Measurements from ENCODE around the gene DIS3L2.
A peak's percentile ranks its signal among the peaks of the same experiment; 100 is the strongest.

The DIS3L2 gene

GRCh38 chr2:232281858-232282507, 320.5 kb downstream of the DIS3L2 start:
- no peak for DNase-seq

- no peak for DNase-seq
These were observed 321.1 kb downstream of the DIS3L2 start for GRCh38 chr2:232282508-232283055.

GRCh38 chr2:232286001-232286868, 324.7 kb downstream of the DIS3L2 start:
- no peak for DNase-seq

DNA sequence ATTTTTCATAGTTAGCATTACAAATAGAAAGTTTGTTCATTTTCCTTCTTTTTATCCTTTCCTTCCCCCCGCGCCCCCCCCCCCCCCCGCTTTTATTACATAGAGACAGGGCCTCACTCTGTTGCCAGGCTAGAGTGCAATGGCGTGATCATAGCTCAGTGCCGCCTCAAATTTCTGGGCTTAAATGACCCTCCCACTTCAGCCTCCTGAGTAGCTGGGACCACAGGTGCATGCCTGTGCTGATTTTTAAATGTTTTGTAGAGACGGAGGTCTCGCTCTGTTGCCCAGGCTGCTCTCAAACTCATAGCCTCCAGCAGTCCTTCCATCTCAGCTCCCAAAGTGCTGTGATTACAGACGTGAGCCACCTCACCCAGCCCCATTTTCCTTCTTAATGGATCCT, 325.8 kb downstream of the DIS3L2 start:
- no peak for DNase-seq

- no peak for DNase-seq
These were observed 327.0 kb downstream of the DIS3L2 start for GRCh38 chr2:232288489-232289030.

DNA sequence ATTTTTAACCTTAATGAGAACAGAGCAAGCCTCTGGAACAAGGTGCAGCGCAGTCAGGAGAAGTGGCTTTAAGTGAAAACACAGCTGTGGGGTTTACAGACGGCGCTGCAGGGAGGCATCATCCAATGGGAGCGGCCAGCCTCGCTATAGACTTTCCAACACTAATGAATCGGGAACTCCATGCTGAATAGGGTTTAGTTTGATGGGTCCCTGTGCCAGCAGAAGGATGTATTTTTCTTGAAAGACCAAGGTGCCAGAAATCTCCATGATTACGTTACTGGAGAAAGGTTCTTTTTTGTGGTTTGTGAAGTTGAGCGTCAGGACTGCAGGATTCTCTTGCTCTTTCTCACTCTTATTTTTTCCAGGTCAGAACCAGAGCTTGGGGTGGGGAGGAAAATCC, 329.2 kb downstream of the DIS3L2 start:
- no peak for DNase-seq

DNA sequence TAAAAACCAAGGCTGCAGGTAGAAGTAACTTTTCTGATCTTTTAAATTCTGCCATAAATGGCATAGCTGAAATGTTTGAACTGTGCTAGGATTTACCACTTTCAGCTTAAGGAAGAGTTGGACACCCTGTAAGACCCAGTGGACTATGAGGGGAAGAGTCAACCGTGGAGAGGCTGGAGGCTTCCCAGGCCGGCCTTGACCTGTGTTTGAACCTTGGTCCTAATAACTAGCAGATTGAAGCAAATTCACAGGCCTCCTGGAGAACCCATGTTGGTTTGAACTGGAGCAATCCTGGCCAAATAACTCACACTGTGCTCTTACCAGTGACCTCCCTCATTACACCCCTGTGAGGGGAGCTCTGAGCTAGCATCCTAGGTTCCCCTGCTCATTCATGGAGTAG, 329.8 kb downstream of the DIS3L2 start:
- no peak for DNase-seq

DNA sequence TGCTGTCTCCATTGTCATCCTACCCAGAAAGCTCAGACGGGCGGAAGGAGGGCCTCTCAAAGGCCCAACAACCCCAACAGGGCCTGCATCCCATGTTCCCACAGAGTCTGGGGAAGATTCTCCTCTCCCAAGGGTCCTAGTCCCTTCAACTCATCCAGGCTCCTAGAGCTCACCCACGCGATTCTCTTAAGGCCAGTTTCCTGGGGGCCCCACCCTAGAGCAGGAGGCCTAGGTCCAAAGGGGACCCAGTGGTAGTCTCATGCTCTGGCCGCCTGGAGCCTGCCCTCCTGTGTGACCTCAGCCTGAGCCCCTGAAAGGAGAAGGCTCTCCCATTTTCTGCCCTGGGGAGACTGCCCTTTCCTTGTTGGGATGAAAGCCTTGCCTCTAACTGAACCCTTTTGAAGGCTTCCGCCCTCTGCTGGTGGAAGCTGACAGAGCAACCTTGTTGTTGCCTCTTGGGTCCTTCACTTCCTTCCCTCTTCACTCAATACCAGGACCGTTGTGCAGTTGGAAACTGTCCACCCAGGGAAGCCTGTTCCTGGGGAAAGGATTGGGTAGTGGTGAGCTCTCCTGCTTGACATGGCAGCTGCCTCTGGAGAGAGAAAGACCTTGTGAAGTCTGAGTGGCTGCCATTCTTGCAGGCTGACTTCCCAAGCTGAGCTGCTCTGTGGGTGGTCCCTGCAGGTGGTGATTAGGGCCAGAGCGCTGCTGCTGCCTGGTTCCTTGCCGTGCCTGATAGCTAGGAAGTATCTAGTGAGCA, 331.1 kb downstream of the DIS3L2 start:
- peak; percentile 57 to 61 for DNase-seq

- no peak for DNase-seq
These were observed 331.7 kb downstream of the DIS3L2 start for GRCh38 chr2:232293191-232293590.

- DNase-seq, result no peak
These were observed 334.5 kb downstream of the DIS3L2 start for GRCh38 chr2:232295971-232296370.

GRCh38 chr2:232296776-232297525, 335.4 kb downstream of the DIS3L2 start:
- DNase-seq, result no peak

GRCh38 chr2:232299084-232299483, 337.6 kb downstream of the DIS3L2 start:
- DNase-seq, result no peak

DNA sequence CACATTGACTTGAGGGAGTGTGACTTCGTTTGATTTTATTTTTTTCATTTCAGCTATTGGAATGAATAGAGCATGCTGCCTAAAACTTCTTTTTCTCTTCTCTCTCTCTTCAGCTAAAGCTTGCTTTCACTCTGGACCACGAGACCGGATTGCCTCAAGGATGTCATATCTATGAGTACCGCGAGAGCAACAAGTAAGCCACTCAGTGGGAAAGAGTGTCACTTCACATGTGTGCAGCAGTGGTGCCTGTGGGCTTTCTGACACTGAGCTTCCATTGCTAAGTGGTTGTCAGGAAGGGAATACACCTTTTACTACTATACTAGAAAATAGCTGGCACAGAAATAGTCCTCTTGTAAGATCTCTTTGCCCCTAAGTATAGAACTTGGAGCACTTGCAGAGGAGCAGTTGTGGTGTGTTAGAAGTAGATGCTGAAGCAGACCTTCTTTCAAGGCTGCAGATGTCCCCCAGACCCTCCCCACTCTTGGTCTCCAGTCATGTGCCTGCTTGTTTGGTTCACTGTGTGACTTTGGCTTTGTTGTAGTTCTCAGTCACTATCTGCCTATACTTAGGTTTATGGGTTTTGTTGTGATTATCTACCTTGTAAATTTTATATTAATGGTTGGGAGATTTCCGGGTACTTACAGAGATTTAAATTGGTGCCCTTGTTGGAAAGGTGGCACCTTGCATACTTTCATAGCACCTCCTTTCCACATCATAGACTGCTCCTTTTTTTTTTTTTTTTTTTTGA, 338.6 kb downstream of the DIS3L2 start:
- no peak for DNase-seq

DNA sequence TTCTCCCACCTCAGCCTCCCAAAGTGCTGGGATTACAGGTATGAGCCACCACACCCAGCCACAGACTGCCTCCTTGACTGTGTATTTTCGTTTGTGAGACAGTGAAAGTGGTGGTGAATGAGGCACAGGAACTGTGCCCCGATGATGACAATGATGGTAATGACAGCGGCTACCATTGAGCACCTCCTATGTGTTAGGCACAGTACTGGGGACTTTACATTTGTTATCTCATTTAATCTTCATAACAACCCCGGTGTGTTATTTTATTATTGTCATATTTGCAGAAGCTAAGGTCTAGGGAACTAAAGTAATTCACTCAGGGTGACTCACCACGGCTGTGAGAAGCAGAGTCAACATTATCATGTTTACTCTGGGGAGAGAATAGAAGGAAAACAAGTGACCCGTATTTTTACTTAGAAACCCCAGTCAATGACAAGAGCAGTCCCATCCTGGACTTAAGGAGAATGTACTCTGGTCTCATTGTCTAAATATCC, 339.4 kb downstream of the DIS3L2 start:
- DNase-seq, result no peak

DNA sequence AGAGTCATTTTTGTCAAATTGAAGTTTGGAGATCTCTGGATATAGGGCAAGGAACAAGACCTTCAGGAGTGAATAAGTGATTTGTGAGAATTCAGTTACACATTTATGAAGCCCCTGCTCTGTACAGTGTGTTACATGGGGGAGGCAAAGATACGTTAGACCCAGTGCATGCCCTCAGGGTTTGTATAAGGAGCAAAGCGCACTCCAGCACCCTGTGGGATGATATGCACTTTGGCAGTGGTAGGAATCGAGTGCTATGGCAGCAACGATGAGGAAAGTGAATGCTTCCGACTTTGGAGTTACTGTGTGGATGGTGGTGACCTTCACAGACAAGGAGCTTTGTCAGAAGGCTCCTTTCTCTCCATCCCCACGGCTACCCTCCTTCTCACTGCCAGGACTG, 342.7 kb downstream of the DIS3L2 start:
- DNase-seq, result no peak

DNA sequence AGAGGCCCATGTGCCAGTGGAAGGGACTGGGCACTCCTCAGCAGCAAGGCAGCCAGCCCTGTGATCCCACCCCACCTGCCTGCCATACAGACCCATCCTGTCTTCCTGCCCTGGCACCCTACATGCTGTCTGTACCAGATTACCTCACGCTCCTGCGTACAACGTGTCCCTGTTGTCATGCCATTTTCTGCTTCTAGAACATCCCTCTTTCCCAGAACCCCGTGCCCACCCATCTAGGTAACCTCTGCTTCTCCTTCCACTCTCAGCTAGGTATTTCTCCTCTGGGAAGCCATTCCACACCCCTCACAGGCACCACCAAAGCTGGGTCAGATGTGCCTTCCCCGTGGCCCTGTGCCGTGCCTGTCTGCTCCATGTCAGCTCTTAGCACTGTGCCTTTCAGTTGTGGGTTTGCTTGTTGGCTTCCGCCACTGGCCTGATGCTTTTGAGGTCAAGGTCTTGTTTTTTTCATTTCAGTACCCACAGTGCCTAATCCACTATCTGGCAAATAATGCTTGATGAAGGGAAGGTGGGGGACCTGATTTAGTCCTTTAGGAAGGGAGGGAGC, 345.3 kb downstream of the DIS3L2 start:
- DNase-seq, result no peak

DNA sequence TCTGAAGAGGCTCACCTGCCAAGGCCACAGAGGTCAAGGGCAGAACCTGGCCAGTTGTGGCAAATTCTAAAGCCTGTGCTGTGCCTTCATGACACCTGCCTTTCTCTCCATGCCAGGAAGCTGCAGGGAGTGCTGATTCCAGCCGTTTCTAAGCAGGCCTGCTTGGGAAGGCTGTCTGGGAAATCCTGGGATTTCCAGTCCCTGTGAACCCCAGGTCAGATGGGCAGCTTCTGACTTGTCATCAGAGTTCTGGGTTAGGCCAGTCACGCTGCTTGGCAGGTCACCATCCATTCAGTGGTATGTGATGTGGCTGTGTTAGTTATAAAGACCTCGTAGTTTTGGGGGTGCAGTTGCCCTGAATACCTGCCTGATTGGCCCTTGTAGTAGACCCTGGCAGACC, 346.3 kb downstream of the DIS3L2 start:
- no peak for DNase-seq

- DNase-seq, result no peak
These were observed 347.5 kb downstream of the DIS3L2 start for GRCh38 chr2:232308986-232309385.

DNA sequence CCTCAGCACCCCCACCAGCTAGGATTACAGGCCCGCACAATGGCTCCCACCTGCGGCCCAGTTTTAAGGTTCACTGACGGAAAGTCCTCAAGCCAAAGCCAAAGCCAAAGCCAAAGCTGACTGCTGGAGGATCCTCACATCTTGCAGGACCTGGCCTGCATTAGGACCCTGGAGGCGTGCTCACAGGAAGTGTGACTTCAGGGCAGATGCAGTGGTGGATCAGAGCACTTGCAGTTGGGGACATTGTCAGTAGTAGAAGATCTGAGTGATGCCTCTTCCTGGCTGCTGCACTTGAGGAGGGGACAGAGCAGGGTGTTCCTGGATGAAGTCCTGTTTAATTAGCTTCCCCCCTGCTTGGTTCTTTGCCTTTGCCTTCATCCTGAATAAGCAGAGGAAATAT, 348.1 kb downstream of the DIS3L2 start:
- no peak for DNase-seq

DNA sequence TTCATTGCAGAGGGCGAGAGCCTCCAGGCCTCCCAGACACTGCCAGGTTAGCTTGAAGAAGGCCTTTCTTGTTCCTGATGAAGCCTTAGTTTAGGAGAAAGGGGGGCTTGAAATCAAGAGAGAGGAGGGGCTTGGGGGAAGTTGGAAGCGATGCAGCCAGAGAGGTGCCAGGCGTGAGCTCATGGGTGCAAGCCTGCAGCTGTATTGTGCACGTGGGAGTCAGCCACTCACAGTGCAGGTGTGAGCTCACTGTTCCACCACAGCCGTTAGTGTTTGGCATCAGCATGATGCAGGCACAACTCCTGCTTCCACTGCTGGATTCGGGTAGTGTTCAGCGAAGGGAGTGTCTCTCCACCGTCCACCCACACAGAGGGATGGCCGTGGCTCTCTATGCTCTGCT, 348.6 kb downstream of the DIS3L2 start:
- DNase-seq, result no peak

- no peak for DNase-seq
These were observed 349.2 kb downstream of the DIS3L2 start for GRCh38 chr2:232310696-232311095.

Measured in stimulated activated CD4-positive, alpha-beta T cell treated with anti-CD3 and anti-CD28 coated beads, Interleukin-2, amount 100 ng/mL, for 48 hours (primary cell).